ENCODE results near the gene BARD1.

Gene BARD1

GRCh38 chr2:214753455-214753854 lies 56.0 kb downstream of the BARD1 start:
- TF ChIP-seq, protein P1, sequence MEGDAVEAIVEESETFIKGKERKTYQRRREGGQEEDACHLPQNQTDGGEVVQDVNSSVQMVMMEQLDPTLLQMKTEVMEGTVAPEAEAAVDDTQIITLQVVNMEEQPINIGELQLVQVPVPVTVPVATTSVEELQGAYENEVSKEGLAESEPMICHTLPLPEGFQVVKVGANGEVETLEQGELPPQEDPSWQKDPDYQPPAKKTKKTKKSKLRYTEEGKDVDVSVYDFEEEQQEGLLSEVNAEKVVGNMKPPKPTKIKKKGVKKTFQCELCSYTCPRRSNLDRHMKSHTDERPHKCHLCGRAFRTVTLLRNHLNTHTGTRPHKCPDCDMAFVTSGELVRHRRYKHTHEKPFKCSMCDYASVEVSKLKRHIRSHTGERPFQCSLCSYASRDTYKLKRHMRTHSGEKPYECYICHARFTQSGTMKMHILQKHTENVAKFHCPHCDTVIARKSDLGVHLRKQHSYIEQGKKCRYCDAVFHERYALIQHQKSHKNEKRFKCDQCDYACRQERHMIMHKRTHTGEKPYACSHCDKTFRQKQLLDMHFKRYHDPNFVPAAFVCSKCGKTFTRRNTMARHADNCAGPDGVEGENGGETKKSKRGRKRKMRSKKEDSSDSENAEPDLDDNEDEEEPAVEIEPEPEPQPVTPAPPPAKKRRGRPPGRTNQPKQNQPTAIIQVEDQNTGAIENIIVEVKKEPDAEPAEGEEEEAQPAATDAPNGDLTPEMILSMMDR (IDR thresholded peaks at IDR 0.05; ENCODE audit: unreplicated experiment in 3 of 3), result no peak
- peaks cover 56% of the 10 kb centered on the region for H3K36me3 Mint-ChIP-seq (ENCODE audit: low read depth)
- no peak overlapping the region for H3K4me3 Mint-ChIP-seq
- no peaks in the 10 kb centered on the region for H3K9me3 Mint-ChIP-seq
- H3K27me3 Mint-ChIP-seq (ENCODE audit: low read depth), result no peaks in the 10 kb centered on the region
- no peak overlapping the region for H3K27ac Mint-ChIP-seq
- H3K4me1 Mint-ChIP-seq, result no peaks in the 10 kb centered on the region

DNA sequence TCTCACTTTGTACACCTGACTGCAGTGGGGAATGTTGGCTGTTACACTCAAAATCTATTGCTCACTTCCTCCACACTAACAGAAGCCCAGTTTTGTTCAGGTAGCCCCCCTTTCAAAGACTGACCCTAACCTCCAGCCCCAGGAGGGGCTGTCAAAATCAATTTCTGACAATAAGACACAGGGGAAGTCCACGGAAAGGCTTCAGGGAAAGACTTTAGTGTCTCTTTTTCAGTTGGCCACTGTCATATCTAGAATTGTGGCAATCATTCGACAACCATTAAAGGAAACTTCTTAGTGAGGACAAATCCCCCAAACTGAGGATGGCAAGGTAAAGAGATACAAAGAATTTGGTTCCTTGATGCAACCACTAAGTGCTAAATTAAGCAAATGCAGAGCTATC lies 59.0 kb downstream of the BARD1 start:
- H3K27me3 Mint-ChIP-seq (ENCODE audit: low read depth), result no peaks in the 10 kb centered on the region
- no peaks in the 10 kb centered on the region for H3K4me1 Mint-ChIP-seq
- no peak overlapping the region for H3K27ac Mint-ChIP-seq
- peaks cover 5% of the 10 kb centered on the region for H3K9me3 Mint-ChIP-seq
- H3K36me3 Mint-ChIP-seq (ENCODE audit: low read depth), result peaks cover 45% of the 10 kb centered on the region
- no peak overlapping the region for H3K4me3 Mint-ChIP-seq
- TF ChIP-seq, protein P1 (IDR thresholded peaks at IDR 0.05; ENCODE audit: unreplicated experiment in 3 of 3), result no peak

GRCh38 chr2:214747992-214748391 lies 61.5 kb downstream of the BARD1 start:
- H3K27me3 Mint-ChIP-seq (ENCODE audit: low read depth), result no peaks in the 10 kb centered on the region
- peaks cover 5% of the 10 kb centered on the region for H3K9me3 Mint-ChIP-seq
- no peaks in the 10 kb centered on the region for H3K4me1 Mint-ChIP-seq
- H3K4me3 Mint-ChIP-seq, result no peak overlapping the region
- TF ChIP-seq, protein P1 (IDR thresholded peaks at IDR 0.05; ENCODE audit: unreplicated experiment in 3 of 3), result no peak
- H3K27ac Mint-ChIP-seq, result no peak overlapping the region
- H3K36me3 Mint-ChIP-seq (ENCODE audit: low read depth), result peaks cover 47% of the 10 kb centered on the region

DNA sequence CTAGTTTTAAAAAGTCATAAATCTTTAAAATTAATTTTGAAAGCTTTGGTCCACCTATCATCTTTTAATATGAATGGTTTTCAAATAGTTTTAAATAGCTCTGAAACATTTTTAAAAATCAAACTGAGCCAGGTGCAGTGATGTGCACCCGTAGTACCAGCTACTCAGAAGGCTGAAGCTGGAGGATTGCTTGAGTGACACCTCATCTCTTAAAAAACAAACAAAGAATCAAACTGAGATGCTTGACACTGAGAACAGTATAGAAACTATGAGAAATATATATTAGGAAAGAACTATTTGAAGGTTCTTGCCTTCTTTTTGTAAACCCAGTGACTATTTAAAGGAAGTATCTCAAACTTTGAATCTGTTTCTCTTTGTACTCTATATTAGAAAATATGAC lies 67.4 kb downstream of the BARD1 start:
- Mint-ChIP-seq H3K27ac (no peak overlapping the region), H3K4me1 (peaks cover 9% of the 10 kb centered on the region)
- TF ChIP-seq, protein P1 (IDR thresholded peaks at IDR 0.05; ENCODE audit: unreplicated experiment in 3 of 3), result no peak

GRCh38 chr2:214740867-214741395 lies 68.6 kb downstream of the BARD1 start:
- Mint-ChIP-seq H3K36me3 (ENCODE audit: low read depth) (peaks cover 26% of the 10 kb centered on the region), H3K9me3 (no peaks in the 10 kb centered on the region), H3K27me3 (ENCODE audit: low read depth) (no peaks in the 10 kb centered on the region), H3K4me3 (no peak overlapping the region), H3K27ac (peak overlapping the region in 2 of 3 experiments; percentile 1 to 2), H3K4me1 (peaks cover 9% of the 10 kb centered on the region)
- TF ChIP-seq, protein P1 (IDR thresholded peaks at IDR 0.05; ENCODE audit: unreplicated experiment in 3 of 3), result no peak

More for the DNA sequence above, 67.4 kb downstream of the BARD1 start:
- Mint-ChIP-seq H3K9me3 (peaks cover 5% of the 10 kb centered on the region), H3K4me3 (no peak overlapping the region), H3K36me3 (ENCODE audit: low read depth) (peaks cover 32% of the 10 kb centered on the region), H3K27me3 (ENCODE audit: low read depth) (no peaks in the 10 kb centered on the region)

DNA sequence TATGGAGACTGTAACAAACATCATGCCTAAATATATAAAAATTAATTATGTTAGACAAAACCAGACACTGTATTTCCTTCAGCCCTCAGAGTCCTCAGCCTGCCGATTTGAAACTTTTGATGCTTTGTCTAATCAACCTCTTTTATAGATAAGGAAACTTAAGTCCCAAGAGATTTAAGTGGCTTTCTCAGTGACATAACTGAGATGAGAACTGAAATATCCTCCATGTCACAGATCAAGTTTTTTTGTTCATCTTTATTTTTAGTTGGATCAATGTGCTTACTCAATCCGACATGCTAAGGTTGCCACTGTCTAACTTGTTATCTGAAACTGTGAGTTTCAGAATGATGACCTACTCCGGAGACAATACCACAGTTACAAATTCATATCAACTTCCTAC lies 72.3 kb downstream of the BARD1 start:
- no peaks in the 10 kb centered on the region for H3K9me3 Mint-ChIP-seq
- H3K36me3 Mint-ChIP-seq (ENCODE audit: low read depth), result peaks cover 12% of the 10 kb centered on the region
- H3K27me3 Mint-ChIP-seq (ENCODE audit: low read depth), result no peaks in the 10 kb centered on the region
- TF ChIP-seq, protein P1 (IDR thresholded peaks at IDR 0.05; ENCODE audit: unreplicated experiment in 3 of 3), result no peak
- H3K27ac Mint-ChIP-seq, result peak overlapping the region in 2 of 3 experiments; percentile 64 to 73
- H3K4me3 Mint-ChIP-seq, result no peak overlapping the region
- H3K4me1 Mint-ChIP-seq, result peaks cover 9% of the 10 kb centered on the region
